HEK293 (cell line): ENCODE measurements around the gene PLCB1.

Source experiments
- CTCF ChIA-PET: fragments of 350-600 bp; formaldehyde crosslinking; extraction: SDS; loops from one replicate; lab custom pipeline; 2021; ENCODE audit warnings: antibody characterized with exemption; lab: Yijun Ruan, JAX
- POLR2A ChIA-PET: fragments of 300-600 bp; formaldehyde crosslinking; extraction: SDS; loops from one replicate; lab custom pipeline; 2020; ENCODE audit warnings: antibody characterized with exemption, inconsistent platforms; lab: Yijun Ruan, JAX
- H3K27ac ChIP-seq: fragments of 200-500 bp; sonication (Bioruptor generic); 2 replicates; pipeline ENCODE4 v1.5.1; 2014; ENCODE audit warnings: low read depth, low read length, control low read depth, inconsistent platforms; ENCODE audit errors: extremely low read depth
- H3K36me3 ChIP-seq, 2 experiments: fragments of 200-500 bp in 1 of 2; sonication (Bioruptor generic) in 1 of 2; 1 replicate in 1 of 2; 2 replicates in 1 of 2; pipeline ENCODE4 v1.5.1; 2014 to 2017; ENCODE audit warnings: inconsistent platforms in 2 of 2, low read length in 2 of 2; ENCODE audit not compliant: control insufficient read depth in 2 of 2, insufficient read depth in 1 of 2
- H3K4me1 ChIP-seq: fragments of 200-500 bp; sonication (Bioruptor generic); 2 replicates; pipeline ENCODE4 v1.5.1; 2014; ENCODE audit warnings: mild to moderate bottlenecking, low read length, inconsistent platforms; ENCODE audit not compliant: control insufficient read depth, insufficient read depth
- H3K4me3 ChIP-seq: 2 replicates; pipeline ENCODE4 v1.5.1; 2011; ENCODE audit warnings: low read depth, mild to moderate bottlenecking, control low read depth, low read length, moderate library complexity
- H3K9me3 ChIP-seq: fragments of 200-500 bp; sonication (Bioruptor generic); 2 replicates; pipeline ENCODE4 v1.5.1; 2014; ENCODE audit warnings: low read depth, low read length, inconsistent platforms; ENCODE audit not compliant: control insufficient read depth, insufficient read depth
- EGR2 ChIP-seq: fragments of 450-650 bp; formaldehyde crosslinking; IDR thresholded peaks from 2 replicates; pipeline ENCODE4 v1.5.1; 2016; ENCODE audit warnings: low read depth, missing biosample characterization, missing genetic modification characterization
- MEIS1 ChIP-seq: sonication (generic); formaldehyde crosslinking; IDR thresholded peaks from 2 replicates; pipeline ENCODE4 v1.8.1; 2022; ENCODE audit warnings: missing genetic modification reagents, mild to moderate bottlenecking, borderline replicate concordance
- TRIM28 ChIP-seq: IDR thresholded peaks from 2 replicates; pipeline ENCODE4 v1.6.1; 2011; ENCODE audit warnings: low read length, control low read depth, borderline replicate concordance
- WT1 ChIP-seq: fragments of 450-650 bp; formaldehyde crosslinking; IDR thresholded peaks from 2 replicates; pipeline ENCODE4 v1.5.1; 2016; ENCODE audit warnings: missing biosample characterization, missing genetic modification characterization
- ZNF155 ChIP-seq: fragments of 450-650 bp; formaldehyde crosslinking; IDR thresholded peaks from 2 replicates; pipeline ENCODE4 v1.5.1; 2016; ENCODE audit warnings: missing biosample characterization, missing genetic modification characterization
- ZNF211 ChIP-seq: fragments of 450-650 bp; formaldehyde crosslinking; IDR thresholded peaks from 2 replicates; pipeline ENCODE4 v1.5.1; 2016; ENCODE audit warnings: low read depth, missing biosample characterization, missing genetic modification characterization
- ZNF302 ChIP-seq: fragments of 450-650 bp; formaldehyde crosslinking; IDR thresholded peaks from 2 replicates; pipeline ENCODE4 v1.5.1; 2016; ENCODE audit warnings: missing biosample characterization, missing genetic modification characterization, low read depth
- ZNF366 ChIP-seq: fragments of 450-650 bp; formaldehyde crosslinking; conservative IDR thresholded peaks from 2 replicates; pipeline ENCODE4 v1.5.1; 2016; ENCODE audit warnings: missing biosample characterization, missing genetic modification characterization
- ZNF514 ChIP-seq: fragments of 450-650 bp; formaldehyde crosslinking; IDR thresholded peaks from 2 replicates; pipeline ENCODE4 v1.5.1; 2016; ENCODE audit warnings: missing biosample characterization, missing genetic modification characterization
- ZNF571 ChIP-seq: fragments of 450-650 bp; formaldehyde crosslinking; IDR thresholded peaks from 2 replicates; pipeline ENCODE4 v1.5.0; 2017; ENCODE audit warnings: missing biosample characterization, missing genetic modification characterization
- ZNF610 ChIP-seq: fragments of 450-650 bp; formaldehyde crosslinking; IDR thresholded peaks from 2 replicates; pipeline ENCODE4 v1.5.1; 2016; ENCODE audit warnings: missing biosample characterization, missing genetic modification characterization, borderline replicate concordance
- ZNF654 ChIP-seq: fragments of 450-650 bp; formaldehyde crosslinking; IDR thresholded peaks from 2 replicates; pipeline ENCODE4 v1.5.1; 2016; ENCODE audit warnings: low read depth, missing biosample characterization, missing genetic modification characterization
- ZNF76 ChIP-seq: fragments of 450-650 bp; formaldehyde crosslinking; IDR thresholded peaks from 2 replicates; pipeline ENCODE4; 2016; ENCODE audit warnings: low read depth, missing biosample characterization, missing genetic modification characterization, borderline replicate concordance
- ZNF785 ChIP-seq: fragments of 450-650 bp; formaldehyde crosslinking; IDR thresholded peaks from 2 replicates; pipeline ENCODE4 v1.5.1; 2016; ENCODE audit warnings: missing biosample characterization, missing genetic modification characterization
- ZNF837 ChIP-seq: fragments of 450-650 bp; formaldehyde crosslinking; IDR thresholded peaks from 2 replicates; pipeline ENCODE4 v1.5.1; 2016; ENCODE audit warnings: missing biosample characterization, missing genetic modification characterization
- TF ChIP-seq, protein P1 (sequence below): fragments of 450-650 bp; formaldehyde crosslinking; IDR thresholded peaks from 2 replicates; pipeline ENCODE4 v1.5.1; 2017; ENCODE audit warnings: missing biosample characterization, missing genetic modification characterization
- TF ChIP-seq, protein P2 (sequence below): fragments of 450-650 bp; formaldehyde crosslinking; IDR thresholded peaks from 2 replicates; pipeline ENCODE4 v1.5.0; 2017; ENCODE audit warnings: missing biosample characterization, missing genetic modification characterization, borderline replicate concordance
- TF ChIP-seq, protein P3 (sequence below): fragments of 450-650 bp; formaldehyde crosslinking; IDR thresholded peaks from 2 replicates; pipeline ENCODE4 v1.5.1; 2016; ENCODE audit warnings: missing biosample characterization, missing genetic modification characterization
- TF ChIP-seq, protein P4 (sequence below): fragments of 450-650 bp; formaldehyde crosslinking; IDR thresholded peaks from 2 replicates; pipeline ENCODE4 v1.5.1; 2016; ENCODE audit warnings: missing biosample characterization, missing genetic modification characterization

Gene PLCB1

DNA sequence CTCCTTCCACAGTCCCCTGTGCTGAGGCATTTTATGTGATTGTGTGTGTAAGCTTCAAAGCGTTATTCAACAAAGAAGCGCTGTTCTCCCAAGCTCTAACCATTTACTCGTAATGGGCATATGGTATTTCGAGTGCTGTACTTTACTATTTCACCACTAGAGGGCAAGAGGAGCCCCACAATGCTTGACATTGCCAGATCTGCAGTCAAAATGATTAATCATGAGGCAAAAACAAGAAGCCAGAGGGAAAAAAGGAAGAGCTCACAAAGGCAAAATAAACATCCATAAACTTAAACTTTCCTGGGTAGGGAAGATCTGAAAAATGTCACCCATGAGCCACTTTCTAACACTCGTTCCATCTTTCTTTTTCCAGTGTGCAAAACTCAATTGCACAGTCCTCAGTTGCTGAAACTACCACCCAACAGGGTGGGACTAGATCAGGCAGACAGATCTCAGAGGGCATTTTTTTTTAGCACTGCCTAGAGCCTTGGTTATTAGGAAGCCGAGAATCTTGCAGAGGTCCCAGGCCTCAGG lies 721.8 kb downstream of the PLCB1 start:
- no peaks in the 10 kb centered on the region for H3K36me3 ChIP-seq
- CTCF ChIA-PET: interaction anchor here (0.6 to 2.0 kb wide), 51 partner anchors 8 to 565 kb away, joined by 3 to 18 read pairs (median 4); no protein-coding TSS in a partner anchor
- no peak for TF ChIP-seq ZNF514 (tag by site-specific recombination)
- no peak for TF ChIP-seq ZNF610 (tag by site-specific recombination)
- TF ChIP-seq ZNF571 (tag by site-specific recombination): no peak
- no peak for TF ChIP-seq ZNF302 (tag by site-specific recombination)
- TF ChIP-seq ZNF654 (tag by site-specific recombination): peak; percentile 74
- TF ChIP-seq, protein P1, sequence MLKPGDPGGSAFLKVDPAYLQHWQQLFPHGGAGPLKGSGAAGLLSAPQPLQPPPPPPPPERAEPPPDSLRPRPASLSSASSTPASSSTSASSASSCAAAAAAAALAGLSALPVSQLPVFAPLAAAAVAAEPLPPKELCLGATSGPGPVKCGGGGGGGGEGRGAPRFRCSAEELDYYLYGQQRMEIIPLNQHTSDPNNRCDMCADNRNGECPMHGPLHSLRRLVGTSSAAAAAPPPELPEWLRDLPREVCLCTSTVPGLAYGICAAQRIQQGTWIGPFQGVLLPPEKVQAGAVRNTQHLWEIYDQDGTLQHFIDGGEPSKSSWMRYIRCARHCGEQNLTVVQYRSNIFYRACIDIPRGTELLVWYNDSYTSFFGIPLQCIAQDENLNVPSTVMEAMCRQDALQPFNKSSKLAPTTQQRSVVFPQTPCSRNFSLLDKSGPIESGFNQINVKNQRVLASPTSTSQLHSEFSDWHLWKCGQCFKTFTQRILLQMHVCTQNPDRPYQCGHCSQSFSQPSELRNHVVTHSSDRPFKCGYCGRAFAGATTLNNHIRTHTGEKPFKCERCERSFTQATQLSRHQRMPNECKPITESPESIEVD (tag by site-specific recombination): peak; percentile 48
- no peak for TF ChIP-seq ZNF837 (tag by site-specific recombination)
- TF ChIP-seq ZNF155 (tag by site-specific recombination): no peak
- TF ChIP-seq MEIS1 (CRISPR knock-in tag): peak; percentile 81
- no peak for TF ChIP-seq ZNF366 (tag by site-specific recombination)
- no peak for TF ChIP-seq ZNF211
- TF ChIP-seq, protein P2, sequence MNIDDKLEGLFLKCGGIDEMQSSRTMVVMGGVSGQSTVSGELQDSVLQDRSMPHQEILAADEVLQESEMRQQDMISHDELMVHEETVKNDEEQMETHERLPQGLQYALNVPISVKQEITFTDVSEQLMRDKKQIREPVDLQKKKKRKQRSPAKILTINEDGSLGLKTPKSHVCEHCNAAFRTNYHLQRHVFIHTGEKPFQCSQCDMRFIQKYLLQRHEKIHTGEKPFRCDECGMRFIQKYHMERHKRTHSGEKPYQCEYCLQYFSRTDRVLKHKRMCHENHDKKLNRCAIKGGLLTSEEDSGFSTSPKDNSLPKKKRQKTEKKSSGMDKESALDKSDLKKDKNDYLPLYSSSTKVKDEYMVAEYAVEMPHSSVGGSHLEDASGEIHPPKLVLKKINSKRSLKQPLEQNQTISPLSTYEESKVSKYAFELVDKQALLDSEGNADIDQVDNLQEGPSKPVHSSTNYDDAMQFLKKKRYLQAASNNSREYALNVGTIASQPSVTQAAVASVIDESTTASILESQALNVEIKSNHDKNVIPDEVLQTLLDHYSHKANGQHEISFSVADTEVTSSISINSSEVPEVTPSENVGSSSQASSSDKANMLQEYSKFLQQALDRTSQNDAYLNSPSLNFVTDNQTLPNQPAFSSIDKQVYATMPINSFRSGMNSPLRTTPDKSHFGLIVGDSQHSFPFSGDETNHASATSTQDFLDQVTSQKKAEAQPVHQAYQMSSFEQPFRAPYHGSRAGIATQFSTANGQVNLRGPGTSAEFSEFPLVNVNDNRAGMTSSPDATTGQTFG: no peak
- peak; percentile 37; the same call in 1 of the 2 replicates for TF ChIP-seq ZNF76 (tag by site-specific recombination)
- TF ChIP-seq, all 188 proteins: peak for 4
- Histone ChIP-seq H3K4me1 (peaks cover 3% of the 10 kb centered on the region; the same call in 1 of the 2 replicates), H3K4me3 (no peak overlapping the region), H3K27ac (no peak overlapping the region), H3K9me3 (no peaks in the 10 kb centered on the region; the same call in 1 of the 2 replicates)
- POLR2A ChIA-PET: interaction anchor here (0.5 kb wide), 1 partner anchor 302 kb away, joined by 3 read pairs; no protein-coding TSS in a partner anchor

DNA sequence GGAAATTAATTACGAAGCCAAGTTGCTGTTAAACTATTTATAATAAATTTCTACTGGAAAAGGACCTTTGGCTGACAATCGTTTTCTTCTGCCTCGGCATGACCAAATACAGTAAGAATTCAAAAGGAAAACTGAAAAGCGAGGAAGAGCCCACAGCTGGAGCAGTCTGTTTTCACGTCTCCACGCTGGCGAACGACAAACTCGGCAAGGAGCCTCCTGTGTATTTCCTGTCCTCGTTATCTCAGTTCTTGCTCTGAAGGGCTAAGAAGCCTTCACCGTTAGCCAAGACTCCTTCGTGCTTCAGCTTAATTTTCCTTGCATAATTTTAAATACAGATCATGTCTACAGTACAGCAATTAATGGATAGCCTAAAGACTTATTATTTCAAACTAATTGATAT lies 722.5 kb downstream of the PLCB1 start:
- H3K9me3 ChIP-seq: no peaks in the 10 kb centered on the region; the same call in 1 of the 2 replicates
- CTCF ChIA-PET: interaction anchor here (0.6 to 2.0 kb wide), 9 partner anchors 15 to 564 kb away, joined by 3 to 11 read pairs (median 4); no protein-coding TSS in a partner anchor
- POLR2A ChIA-PET: no interaction called here
- H3K4me1 ChIP-seq: peaks cover 3% of the 10 kb centered on the region; the same call in 1 of the 2 replicates
- no peak for TF ChIP-seq WT1 (tag by site-specific recombination)
- TF ChIP-seq, protein P3, sequence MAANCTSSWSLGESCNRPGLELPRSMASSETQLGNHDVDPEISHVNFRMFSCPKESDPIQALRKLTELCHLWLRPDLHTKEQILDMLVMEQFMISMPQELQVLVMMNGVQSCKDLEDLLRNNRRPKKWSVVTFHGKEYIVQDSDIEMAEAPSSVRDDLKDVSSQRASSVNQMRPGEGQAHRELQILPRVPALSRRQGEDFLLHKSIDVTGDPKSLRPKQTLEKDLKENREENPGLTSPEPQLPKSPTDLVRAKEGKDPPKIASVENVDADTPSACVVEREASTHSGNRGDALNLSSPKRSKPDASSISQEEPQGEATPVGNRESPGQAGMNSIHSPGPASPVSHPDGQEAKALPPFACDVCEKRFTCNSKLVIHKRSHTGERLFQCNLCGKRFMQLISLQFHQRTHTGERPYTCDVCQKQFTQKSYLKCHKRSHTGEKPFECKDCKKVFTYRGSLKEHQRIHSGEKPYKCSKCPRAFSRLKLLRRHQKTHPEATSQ: no peak
- TF ChIP-seq EGR2 (tag by site-specific recombination): no peak
- no peak for TF ChIP-seq ZNF785 (tag by site-specific recombination)
- TF ChIP-seq TRIM28: no peak
- TF ChIP-seq, protein P4, sequence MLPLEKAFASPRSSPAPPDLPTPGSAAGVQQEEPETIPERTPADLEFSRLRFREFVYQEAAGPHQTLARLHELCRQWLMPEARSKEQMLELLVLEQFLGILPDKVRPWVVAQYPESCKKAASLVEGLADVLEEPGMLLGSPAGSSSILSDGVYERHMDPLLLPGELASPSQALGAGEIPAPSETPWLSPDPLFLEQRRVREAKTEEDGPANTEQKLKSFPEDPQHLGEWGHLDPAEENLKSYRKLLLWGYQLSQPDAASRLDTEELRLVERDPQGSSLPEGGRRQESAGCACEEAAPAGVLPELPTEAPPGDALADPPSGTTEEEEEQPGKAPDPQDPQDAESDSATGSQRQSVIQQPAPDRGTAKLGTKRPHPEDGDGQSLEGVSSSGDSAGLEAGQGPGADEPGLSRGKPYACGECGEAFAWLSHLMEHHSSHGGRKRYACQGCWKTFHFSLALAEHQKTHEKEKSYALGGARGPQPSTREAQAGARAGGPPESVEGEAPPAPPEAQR (tag by site-specific recombination): no peak
- TF ChIP-seq, all 188 proteins: peak for 0
- Histone ChIP-seq H3K36me3 (no peaks in the 10 kb centered on the region), H3K4me3 (no peak overlapping the region), H3K27ac (no peak overlapping the region)
